Suprapubic skin (tissue), 4 donors: ENCODE data around the gene KRTAP5-4. TPM values are rescaled to one million over a fixed set of nuclear protein-coding genes. Genes with fewer than 3 reads are reported as not detected.
"Not testable (repeated sequence)": the region's sequence is repeated elsewhere in the genome, so short reads cannot be mapped to it uniquely, and the experiment has no call there.

Experiments used
- DNase-seq, 2 donors: peaks; one replicate each; pipeline ENCODE4 v3.0.0-alpha.2; 2019; ENCODE audit warnings: low spot score in 2 of 2
- H3K27ac ChIP-seq: fragments of 200-600 bp; sonication (generic); one replicate; pipeline ENCODE4 v1.5.1; 2019
- H3K27me3 ChIP-seq: fragments of 200-600 bp; sonication (generic); one replicate; pipeline ENCODE4 v1.5.1; 2019
- H3K36me3 ChIP-seq: fragments of 200-600 bp; sonication (generic); one replicate; pipeline ENCODE4 v1.5.1; 2019
- H3K4me1 ChIP-seq: fragments of 200-600 bp; sonication (generic); one replicate; pipeline ENCODE4 v1.5.1; 2019
- H3K4me3 ChIP-seq: fragments of 200-600 bp; sonication (generic); one replicate; pipeline ENCODE4 v1.5.1; 2019; ENCODE audit warnings: mild to moderate bottlenecking
- H3K9me3 ChIP-seq: fragments of 200-600 bp; sonication (generic); one replicate; pipeline ENCODE4 v1.5.1; 2019
- CTCF ChIP-seq, 2 donors: fragments of 200-600 bp in 1 of 2; fragments of 450-650 bp in 1 of 2; sonication (generic) in 1 of 2; IDR thresholded peaks; one replicate each; pipeline ENCODE4 v1.5.1; 2016 to 2019; ENCODE audit warnings: antibody characterized with exemption in 2 of 2, mild to moderate bottlenecking in 1 of 2, moderate library complexity in 1 of 2
- EP300 ChIP-seq: sonication (generic); formaldehyde crosslinking; IDR thresholded peaks from one replicate; pipeline ENCODE4 v1.6.1; 2017; ENCODE audit warnings: antibody characterized with exemption
- POLR2A ChIP-seq, 2 donors: fragments of 450-650 bp; IDR thresholded peaks; one replicate each; pipeline ENCODE4 v1.6.1; 2017; ENCODE audit warnings: antibody characterized with exemption in 2 of 2, mild to moderate bottlenecking in 2 of 2, moderate library complexity in 2 of 2
- POLR2AphosphoS5 ChIP-seq, 3 donors: sonication (generic); formaldehyde crosslinking; IDR thresholded peaks; one replicate each; pipeline ENCODE4 v1.6.1; 2017; ENCODE audit warnings: antibody characterized with exemption in 3 of 3
- WGBS: methylation state at CpG from one replicate; pipeline ENCODE4 v1.1.5; 2018; 5-methylcytosine and 5-hydroxymethylcytosine counted together
- total RNA-seq, 4 donors: library from RNA; depleted of rRNA; stranded (reverse); fragments of >200 nt; gene quantifications; one replicate each; pipeline ENCODE4 v1.1.0, GENCODE V29; 2016

KRTAP5-4 gene
- total RNA-seq, 4 donors from 2014 or later: 0.55 to 3.6 (median 3.5) TPM; not detected in 1

GRCh38 chr11:1624621-1625020 is 2.7 kb upstream of the KRTAP5-4 start:
- Histone ChIP-seq H3K27me3 (peaks cover 32% of the 10 kb centered on the region), H3K4me3 (no peak overlapping the region), H3K27ac (no peak overlapping the region), H3K4me1 (no peaks in the 10 kb centered on the region), H3K36me3 (no peaks in the 10 kb centered on the region), H3K9me3 (no peaks in the 10 kb centered on the region)
- TF ChIP-seq POLR2AphosphoS5 (IDR thresholded peaks at IDR 0.05) (no peak), POLR2A (IDR thresholded peaks at IDR 0.05) (no peak), CTCF (IDR thresholded peaks at IDR 0.05) (no peak), EP300 (no peak)
- no peak for DNase-seq
- WGBS: 86% methylated on average over 16 of the region's 16 CpGs

- Histone ChIP-seq H3K9me3 (no peaks in the 10 kb centered on the region), H3K36me3 (no peaks in the 10 kb centered on the region), H3K4me1 (no peaks in the 10 kb centered on the region), H3K4me3 (no peak overlapping the region), H3K27ac (no peak overlapping the region), H3K27me3 (peaks cover 23% of the 10 kb centered on the region)
- TF ChIP-seq EP300 (no peak), POLR2A (IDR thresholded peaks at IDR 0.05) (no peak), CTCF (IDR thresholded peaks at IDR 0.05) (no peak), POLR2AphosphoS5 (IDR thresholded peaks at IDR 0.05) (no peak)
- DNase-seq: no peak
- whole genome bisulfite sequencing: 92% methylated on average over 9 of the region's 9 CpGs
Observed at GRCh38 chr11:1623716-1624115, 1.8 kb upstream of the KRTAP5-4 start.

DNA sequence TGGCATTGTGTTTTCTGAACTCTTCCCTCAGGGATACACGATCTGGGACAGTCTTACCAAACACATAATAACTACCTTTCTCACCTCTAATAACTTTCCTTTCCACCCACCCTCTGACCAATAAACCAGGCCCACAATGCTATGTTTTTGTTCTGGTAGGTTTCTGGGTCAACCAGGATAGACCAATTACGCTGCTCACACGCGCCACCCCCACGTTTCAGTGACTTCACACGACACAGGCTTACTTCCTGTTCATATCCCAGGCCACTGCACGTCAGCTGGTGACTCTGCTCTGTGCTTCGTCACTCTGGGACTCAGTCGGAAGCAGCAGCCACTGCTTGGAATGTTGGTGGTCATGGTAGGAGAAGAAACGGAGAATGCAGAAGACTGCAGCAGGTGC is 2.5 kb downstream of the KRTAP5-4 start:
- TF ChIP-seq EP300: no peak
- TF ChIP-seq POLR2A (IDR thresholded peaks at IDR 0.05): no peak
- no peak for TF ChIP-seq POLR2AphosphoS5 (IDR thresholded peaks at IDR 0.05)
- TF ChIP-seq CTCF (IDR thresholded peaks at IDR 0.05): no peak
- no peaks in the 10 kb centered on the region for H3K9me3 ChIP-seq
- peaks cover 22% of the 10 kb centered on the region for H3K27me3 ChIP-seq
- no peak overlapping the region for H3K27ac ChIP-seq
- 48% methylated on average over 10 of the region's 10 CpGs for WGBS
- H3K4me1 ChIP-seq: no peaks in the 10 kb centered on the region
- H3K36me3 ChIP-seq: no peaks in the 10 kb centered on the region
- DNase-seq: no peak
- H3K4me3 ChIP-seq: no peak overlapping the region

GRCh38 chr11:1618231-1618630 is 3.7 kb downstream of the KRTAP5-4 start:
- Histone ChIP-seq H3K36me3 (no peaks in the 10 kb centered on the region), H3K9me3 (no peaks in the 10 kb centered on the region), H3K27me3 (peaks cover 22% of the 10 kb centered on the region), H3K4me3 (no peak overlapping the region), H3K4me1 (no peaks in the 10 kb centered on the region), H3K27ac (no peak overlapping the region)
- no peak for DNase-seq
- WGBS: 62% methylated on average over 10 of the region's 10 CpGs
- TF ChIP-seq CTCF (IDR thresholded peaks at IDR 0.05) (no peak), POLR2AphosphoS5 (IDR thresholded peaks at IDR 0.05) (no peak), POLR2A (IDR thresholded peaks at IDR 0.05) (no peak), EP300 (no peak)

- no peak within 1 kb of the TSS for H3K27ac ChIP-seq
- H3K9me3 ChIP-seq: no peaks in the 10 kb centered on the region
- WGBS: 61% methylated on average over 4 of the region's 4 CpGs
- TF ChIP-seq EP300 (no peak), POLR2A (IDR thresholded peaks at IDR 0.05) (no peak), POLR2AphosphoS5 (IDR thresholded peaks at IDR 0.05) (no peak), CTCF (IDR thresholded peaks at IDR 0.05) (no peak)
- no peaks in the 10 kb centered on the region for H3K36me3 ChIP-seq
- H3K4me1 ChIP-seq: no peaks in the 10 kb centered on the region
- peaks cover 66% of the 10 kb centered on the region for H3K27me3 ChIP-seq
- DNase-seq: no peak
- H3K4me3 ChIP-seq: no peak within 1 kb of the TSS
Observed at GRCh38 chr11:1608363-1608762, 13.6 kb downstream of the KRTAP5-4 start, which contains the start of gene KRTAP5-3. KRTAP5-3 (minus strand) TSS chr11:1608463; CDS start chr11:1608385, 78 bp downstream.

DNA sequence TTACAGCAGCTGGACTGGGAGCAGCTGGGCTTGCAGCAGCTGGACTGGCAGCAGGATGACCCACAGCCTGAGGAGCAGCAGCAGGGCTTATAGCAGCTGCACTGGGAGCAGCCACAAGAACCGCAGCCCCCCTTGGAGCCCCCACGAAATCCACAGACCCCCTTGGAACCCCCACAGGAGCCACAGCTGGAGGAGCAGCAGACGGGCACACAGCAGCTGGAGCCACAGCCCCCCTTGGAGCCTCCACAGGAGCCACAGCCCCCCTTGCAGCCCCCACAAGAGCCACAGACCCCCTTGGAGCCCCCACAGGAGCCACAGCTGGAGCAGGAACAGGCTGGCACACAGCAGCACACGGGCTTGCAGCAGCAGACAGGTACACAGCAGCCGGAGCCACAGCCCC is 14.0 kb downstream of the KRTAP5-4 start:
- not testable (repeated sequence) for H3K4me3 ChIP-seq, H3K27ac ChIP-seq, H3K36me3 ChIP-seq, H3K4me1 ChIP-seq, DNase-seq, H3K9me3 ChIP-seq
- H3K27me3 ChIP-seq: peaks cover 66% of the 10 kb centered on the region
- 40% methylated on average over 1 of the region's 5 CpGs for WGBS

GRCh38 chr11:1607156-1607845 is 14.6 kb downstream of the KRTAP5-4 start:
- H3K9me3 ChIP-seq, H3K36me3 ChIP-seq, H3K4me3 ChIP-seq, H3K27ac ChIP-seq, DNase-seq, H3K4me1 ChIP-seq: not testable (repeated sequence)
- H3K27me3 ChIP-seq: peaks cover 66% of the 10 kb centered on the region
- WGBS: 35% methylated on average over 18 of the region's 18 CpGs

GRCh38 chr11:1605923-1606322 is 16.0 kb downstream of the KRTAP5-4 start:
- H3K4me3 ChIP-seq, H3K4me1 ChIP-seq, DNase-seq, H3K27ac ChIP-seq, H3K9me3 ChIP-seq, H3K36me3 ChIP-seq: not testable (repeated sequence)
- WGBS: 85% methylated on average over 13 of the region's 13 CpGs
- H3K27me3 ChIP-seq: peaks cover 62% of the 10 kb centered on the region
